Hindlimb muscle (tissue), 1 donor: Measurements from ENCODE around the gene IGSF8. TPM values are rescaled to one million over a fixed set of nuclear protein-coding genes. Genes with fewer than 3 reads are reported as not detected.
"Not testable (repeated sequence)": the region's sequence is repeated elsewhere in the genome, so short reads cannot be mapped to it uniquely, and the experiment has no call there.

ENCODE experiments used
- DNase-seq: peaks from one replicate; pipeline ENCODE4 v3.0.0-alpha.2; 2013
- polyA plus RNA-seq: library from polyadenylated mRNA; unstranded; fragments of 120-200 nt; gene quantifications from one replicate; pipeline ENCODE4 v1.2.1, GENCODE V29; 2013; ENCODE audit not compliant: insufficient read length

IGSF8 gene
- polyA plus RNA-seq, 1 donor = 21.6 TPM

DNA sequence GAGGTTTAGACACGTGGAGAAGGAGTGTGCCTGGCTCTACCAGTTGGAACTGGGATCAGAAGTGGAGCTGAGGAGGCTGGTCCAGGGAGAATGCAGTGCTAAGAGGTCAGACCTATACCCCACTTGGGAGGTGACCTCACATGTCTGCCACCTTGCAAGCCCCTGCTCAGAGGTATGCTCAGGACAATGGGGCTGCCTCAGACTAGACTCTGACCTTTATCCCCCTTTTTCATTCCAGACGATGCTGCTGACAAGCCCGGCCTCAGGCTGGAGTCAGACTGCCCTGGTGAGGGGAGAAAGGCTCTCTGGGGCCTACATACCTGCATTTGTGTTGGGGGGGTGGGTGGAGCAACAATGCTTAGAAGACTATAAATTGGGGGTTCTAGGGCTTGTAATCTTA is 33.7 kb downstream of the IGSF8 start:
- no peak for DNase-seq

DNA sequence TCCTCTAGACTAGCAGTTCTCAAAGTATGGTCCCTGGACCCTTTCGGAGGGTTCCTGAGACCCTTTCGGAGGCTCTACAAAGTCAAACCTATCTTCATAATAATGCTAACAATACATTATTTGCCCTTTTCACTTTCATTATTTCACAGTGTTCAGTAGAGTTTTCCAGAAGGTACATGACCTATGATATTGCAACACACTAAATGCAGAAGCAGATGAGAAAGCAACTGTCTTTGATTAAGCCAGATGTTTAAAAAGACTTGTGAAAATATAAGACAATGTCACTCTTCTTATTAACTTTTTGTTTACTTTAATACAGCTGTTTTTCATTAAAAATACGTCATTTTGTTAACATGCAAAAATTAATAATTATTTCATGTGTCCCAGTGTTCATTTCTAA is 34.3 kb downstream of the IGSF8 start:
- no peak for DNase-seq

DNA sequence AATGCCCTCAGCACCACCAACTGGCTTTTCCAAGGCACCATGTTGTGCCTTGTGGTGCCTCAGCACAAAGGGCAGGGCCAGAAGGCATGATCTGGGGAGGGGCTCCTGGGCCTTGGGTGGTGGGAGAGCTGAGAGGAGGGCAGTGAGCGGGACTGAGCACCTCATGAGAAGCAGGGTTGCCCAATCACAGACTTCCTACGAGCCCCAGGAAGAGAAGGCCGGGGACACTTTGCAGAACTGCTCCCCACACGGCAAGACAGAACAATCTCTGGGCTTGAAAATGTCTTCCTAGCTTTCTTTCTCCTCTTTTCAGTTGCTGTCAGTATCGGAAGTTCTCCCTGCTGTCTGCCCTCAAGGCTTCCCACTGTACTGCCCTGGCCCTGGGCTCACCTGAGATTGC is 35.2 kb downstream of the IGSF8 start:
- no peak for DNase-seq

DNA sequence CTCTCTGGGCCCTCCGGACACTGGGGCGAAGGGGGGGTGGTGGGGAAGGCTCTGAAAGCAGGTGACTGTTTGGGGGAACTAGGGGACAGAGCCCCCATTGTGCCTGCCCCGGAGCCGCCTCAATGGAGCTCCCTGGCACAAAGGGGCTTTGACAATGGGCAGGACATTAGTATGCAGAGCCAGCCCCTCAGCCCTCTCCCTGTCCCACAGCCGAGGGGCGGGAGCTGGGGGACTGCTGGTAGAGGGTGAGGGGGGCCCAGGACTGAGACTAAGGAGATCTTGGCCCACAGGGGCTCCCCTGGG is 36.2 kb downstream of the IGSF8 start:
- no peak for DNase-seq

DNA sequence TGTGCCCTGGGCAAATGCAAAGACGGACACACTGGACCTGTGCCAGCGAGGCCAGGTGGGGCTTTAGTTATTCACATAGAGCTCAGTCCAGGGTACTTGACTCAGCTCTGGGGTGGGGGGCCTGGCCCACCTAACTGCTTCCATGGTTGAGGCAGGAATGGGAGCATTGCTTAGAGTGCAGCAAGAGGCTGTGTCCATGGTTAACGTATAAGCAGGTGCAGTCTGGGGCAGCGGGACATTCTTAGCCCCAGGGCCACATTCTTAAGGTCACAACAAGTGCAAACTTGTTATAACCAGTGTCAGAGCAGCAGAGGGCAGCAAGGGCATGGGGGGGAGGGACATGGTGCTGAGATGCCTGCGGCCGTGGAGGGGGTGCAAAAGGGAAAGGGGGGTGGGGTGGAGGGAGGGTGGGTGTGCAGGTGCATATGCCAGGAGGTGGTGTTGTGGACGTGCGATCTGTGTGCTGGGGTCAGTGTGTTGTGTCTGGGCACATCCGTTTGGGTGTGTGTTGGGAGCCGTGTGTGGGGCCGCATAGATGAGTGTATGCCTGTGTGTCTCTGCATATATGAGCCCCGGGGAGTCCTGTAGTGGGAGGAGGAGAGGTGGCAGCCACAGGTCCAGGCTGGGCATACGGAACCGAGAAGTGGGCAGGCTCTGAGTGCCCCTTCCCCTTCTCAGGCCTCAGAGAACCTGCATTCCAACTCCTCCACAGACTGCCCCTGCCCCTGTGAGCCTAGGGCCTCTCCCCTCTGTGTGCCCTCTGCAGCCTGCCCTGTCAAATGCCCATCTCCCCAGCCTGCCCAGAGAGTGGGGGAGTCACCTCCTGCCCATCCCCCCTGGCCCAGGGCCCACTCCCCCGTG is 36.8 kb downstream of the IGSF8 start:
- no peak for DNase-seq

DNA sequence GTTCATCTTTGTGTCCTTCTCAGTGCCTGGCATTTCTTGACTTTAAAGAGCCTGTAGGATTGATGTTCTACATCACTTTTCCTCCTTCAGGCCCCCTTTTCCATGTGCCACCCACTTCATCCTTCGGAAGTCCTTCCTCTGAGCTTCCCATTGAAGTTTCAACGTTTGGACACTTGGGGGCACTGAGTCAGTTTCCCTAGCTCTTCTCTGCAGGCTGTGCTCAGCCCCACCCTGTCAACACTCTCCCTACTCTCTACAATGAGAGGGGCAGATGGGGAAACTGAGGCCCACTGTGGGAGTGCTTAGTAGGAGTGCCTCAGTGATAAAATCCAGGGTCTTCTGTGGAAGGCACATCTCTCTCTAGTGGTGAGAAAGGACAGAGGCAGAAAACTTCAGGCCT is 40.3 kb downstream of the IGSF8 start:
- no peak for DNase-seq

DNA sequence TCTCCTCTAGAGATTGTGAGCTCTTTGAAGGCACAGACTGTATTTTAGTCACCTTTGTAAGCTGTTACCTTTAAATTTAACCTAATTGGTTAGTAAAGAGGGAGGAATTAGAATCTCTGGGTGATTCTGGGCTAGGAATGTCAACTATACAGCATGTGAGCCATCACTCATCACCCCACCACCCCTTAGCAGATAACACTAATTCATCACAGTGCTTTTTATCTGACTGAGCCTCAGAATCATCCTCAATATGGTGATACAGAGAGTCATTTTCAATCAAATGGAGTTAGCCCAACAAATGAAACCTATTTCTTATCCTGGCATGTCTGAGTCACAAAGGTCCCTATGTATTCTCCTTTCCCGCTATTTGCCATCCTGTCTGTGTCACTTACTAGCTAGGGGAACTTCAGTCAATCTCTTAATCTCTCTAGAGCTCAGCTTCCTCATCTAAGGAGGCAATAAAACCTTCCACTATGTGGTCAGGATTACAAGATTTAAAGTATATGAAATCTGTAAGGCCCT is 41.7 kb downstream of the IGSF8 start:
- DNase-seq = no peak

DNA sequence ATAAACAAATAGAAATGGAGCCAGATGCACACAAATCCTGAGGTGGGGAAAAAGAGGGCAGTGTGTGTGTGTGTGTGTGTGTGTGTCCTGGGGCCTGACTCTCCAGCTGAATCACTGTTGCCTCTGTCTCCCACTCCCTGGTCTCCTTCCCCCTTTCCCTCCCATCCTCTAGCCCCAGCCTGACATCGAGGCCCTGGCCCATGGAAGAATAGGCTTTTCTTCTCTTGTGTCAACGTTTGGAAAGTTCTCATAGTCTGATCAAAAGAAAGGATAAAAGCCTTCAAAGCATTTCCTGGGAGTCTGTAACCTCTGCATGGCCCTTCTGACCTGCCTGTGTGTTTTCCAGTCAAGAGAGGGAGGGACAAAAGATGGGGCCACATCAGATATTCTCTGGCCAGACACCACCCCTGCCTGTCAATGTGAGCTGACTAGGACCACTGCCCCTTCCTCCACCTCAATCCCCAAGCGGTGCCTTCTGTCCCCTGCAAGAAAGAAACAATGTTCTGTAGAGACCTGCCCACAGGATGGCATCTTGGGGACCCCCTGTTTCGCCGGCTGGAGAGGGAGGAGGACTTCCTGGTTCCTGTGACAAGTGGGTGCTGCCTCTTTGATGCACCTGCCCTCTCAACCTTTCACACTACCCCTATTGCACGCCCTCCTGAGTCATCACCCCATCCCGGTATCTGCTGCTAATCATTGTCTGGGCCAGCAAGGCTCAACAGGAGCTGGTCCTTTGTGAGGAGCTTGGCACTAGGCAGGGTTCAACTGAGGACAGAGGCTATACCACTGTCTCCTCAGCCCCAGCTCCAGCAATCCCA is 44.7 kb downstream of the IGSF8 start:
- DNase-seq = no peak

DNA sequence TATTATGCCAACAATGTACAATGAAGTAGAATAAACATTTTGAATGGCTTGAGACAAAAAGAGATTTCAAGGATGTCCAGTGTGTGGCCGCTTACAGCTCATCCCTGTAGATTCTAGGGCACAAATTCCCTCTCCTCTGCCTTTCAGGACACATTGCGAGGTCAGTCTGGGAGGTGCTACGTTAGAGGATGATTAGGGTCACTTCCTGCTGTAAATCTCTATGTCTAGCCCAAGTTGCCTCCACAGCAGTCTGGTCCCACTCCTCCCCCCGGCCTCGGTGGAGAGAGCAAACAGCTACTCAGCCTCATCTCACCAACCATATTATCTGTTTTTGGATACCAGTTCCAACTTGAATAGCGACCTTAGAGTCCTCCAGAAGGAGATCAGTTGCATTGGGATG is 45.5 kb downstream of the IGSF8 start:
- no peak for DNase-seq

DNA sequence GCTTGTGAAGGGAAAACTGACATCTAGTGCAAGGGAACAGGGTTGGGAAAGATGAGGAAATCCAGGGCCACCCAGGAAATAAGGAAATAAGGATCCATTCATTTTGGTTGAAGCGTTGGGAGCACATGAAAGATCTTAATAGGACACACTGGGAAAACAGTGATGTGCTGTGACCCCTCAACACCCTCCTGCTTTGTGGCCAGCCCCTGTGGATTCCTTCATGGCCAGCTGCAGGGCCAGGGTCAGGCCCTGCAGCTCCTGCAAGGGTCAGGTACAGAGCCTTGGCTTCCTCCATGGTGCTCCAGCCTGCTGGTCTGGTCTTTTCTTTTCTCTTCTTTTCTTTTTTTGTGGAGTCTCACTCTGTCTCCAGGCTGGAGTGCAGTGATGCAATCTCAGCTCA is 47.8 kb downstream of the IGSF8 start:
- no peak for DNase-seq

DNA sequence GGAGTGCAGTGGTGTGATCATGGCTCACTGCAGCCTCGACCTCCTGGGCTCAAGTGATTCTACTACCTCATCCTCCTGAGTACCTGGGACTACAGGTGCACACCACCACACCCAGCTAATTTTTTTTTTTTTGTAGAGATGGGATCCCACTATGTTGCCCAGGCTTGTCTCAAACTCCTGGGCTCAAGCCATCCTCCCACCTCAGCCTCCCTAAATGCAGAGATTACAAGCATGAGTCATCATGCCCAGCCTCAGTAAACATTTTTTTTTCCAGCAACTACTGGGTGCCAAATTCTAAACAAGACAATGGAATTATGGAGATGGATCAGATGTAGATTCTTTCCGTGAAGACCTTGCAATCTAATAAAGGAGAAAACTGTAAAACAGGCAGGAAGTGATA is 48.2 kb downstream of the IGSF8 start:
- not testable (repeated sequence) for DNase-seq

DNA sequence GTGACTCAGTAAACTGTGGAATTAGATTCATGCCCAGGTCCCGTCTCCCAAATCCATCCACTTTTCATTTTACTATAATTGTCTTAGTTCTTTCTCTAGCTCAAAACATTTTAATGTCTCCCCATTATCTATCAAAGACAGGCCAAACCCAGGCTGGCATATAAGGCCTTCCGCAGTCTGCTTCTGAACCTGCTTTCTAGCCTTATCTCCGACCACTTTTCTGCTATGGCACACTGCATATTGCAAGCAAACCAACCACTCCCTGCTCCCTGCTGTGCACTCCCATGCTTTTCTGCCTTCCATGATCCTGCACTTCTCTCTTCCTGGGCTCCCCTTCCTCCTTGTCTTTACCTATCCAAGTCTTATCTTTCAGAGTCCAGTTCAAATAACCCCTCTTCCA is 49.3 kb downstream of the IGSF8 start:
- DNase-seq = no peak

DNA sequence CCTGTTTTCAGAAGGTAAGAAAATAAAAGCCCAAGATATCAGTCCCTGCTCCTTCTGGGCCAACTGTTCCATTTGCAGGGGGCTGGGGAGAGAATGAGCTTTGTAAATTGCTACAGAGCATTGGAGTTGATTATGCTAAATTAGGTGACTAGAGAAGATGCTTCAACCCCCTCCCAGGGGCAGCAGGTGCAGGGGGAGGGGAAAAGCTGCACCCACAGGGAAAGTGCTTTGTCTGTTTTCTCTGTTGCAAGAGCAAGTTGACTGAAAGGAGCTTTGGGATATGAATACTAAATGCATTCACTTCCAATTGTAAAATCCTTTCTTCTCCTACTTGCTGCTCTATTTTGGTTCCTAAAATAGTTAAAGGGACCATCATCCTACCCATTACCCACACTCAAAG is 50.1 kb downstream of the IGSF8 start:
- no peak for DNase-seq

DNA sequence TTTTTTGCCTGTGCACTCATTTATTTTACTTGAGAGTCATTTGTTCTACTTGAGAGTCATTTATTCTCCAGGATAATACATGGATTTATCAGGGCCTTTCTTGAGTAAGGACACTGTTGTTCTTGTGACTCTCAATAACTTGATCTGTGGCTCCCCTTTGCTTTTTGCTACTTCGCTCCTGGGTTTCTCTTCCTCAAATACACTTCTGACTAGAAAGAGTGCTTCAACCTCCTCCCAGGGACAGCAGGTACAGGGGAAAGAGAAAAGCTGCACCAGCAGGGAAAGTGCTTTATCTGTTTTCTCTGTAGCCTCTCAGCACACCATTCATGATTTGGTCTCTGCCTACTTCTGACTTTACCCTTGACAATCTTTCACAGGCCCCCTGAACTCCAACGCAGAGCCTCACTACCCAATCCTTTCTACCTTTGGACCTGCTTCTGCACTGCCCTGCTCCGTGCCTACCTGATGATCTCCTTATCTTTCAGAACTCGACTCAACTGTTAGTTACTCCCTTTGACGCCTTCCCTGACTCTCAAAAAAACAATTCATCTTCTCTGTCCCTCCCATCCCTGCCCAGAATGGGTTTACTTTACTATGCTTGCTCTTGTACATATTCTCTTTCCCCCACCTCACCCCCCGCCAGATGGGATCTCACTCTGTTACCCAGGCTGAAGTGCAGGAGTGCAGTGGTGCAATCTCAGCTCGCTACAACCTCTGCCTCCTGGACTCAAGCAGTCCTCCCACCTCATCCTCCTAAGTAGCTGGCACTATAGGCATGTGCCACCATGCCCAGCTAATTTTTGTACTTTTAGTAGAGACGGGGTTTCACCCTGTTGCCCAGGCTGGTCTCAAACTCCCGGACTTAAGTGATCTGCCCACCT is 51.1 kb downstream of the IGSF8 start:
- DNase-seq = no peak

DNA sequence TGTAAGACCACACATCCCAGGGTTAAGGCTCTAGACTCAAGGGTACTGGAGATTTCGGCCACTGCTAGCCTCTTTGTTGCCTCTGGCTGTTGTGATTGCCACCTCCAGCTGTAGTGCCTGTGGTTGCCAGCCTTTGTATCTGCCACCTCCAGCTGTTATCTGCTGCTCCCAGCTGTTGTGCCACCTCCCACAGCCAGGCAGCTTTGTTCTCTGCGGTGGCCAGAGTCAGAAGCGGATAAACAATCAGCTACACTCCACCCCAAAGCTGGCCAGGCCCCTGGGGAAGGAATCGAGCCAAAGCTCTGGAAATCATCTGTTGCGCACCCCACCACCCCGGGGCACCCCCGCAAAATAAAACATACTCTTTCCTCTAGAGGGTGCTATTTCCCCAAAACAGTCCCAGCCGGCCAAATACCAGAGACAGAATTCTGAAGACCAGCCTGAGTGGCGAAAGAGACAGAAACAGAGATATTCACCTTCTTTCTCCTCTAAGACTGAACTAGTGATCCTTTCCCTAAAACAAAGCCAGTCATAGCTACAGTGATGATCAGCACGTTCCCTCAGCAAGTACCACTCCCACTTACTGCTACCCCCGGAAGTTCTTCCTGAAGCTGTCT is 51.8 kb downstream of the IGSF8 start:
- DNase-seq = peak; percentile 32

DNA sequence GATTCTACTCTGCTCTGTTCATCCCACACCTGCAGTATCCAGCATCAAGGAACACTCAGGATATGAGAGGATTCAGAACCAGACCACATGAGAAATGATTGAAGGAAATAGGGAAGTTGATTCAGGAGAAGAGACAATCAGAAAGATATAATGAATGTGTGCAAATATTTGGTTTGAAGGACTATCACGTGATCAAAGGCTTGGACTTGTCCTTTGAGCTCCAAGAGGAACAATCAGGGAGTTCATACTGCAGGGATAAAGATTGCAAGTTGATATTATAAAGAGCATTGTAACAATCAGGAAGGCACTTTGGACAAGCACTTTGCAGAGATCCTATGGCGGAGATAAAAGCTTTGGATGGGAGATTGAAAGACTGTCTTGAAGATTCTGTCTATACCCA is 52.8 kb downstream of the IGSF8 start:
- no peak for DNase-seq

DNA sequence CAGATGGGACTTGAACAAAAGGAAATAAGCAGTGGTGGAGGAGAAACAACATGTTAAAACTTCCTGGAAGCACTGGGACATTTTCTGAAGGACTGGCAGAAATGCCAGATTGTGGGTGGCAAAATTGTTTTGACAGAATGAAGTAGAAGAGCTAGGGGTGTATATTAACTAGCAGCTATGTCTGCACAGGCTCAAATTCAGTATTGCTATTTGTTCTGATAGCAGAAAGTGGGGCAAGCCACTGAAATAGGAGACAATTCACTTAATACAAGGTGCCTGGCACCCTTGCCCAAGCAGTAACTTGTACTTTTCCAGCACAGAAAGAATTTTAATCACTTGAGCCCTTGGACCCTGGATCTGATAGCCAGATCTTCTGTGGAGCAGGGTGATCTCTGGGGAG is 54.9 kb downstream of the IGSF8 start:
- no peak for DNase-seq

Other genes with a start within 250 kb of the IGSF8 start
- gene VSIG8, start 236.0 kb downstream of the IGSF8 start, polyA plus RNA-seq = not detected
- 0.40 TPM for gene CFAP45, start 198.5 kb downstream of the IGSF8 start, polyA plus RNA-seq
- 155 TPM for gene TAGLN2, start 173.1 kb downstream of the IGSF8 start, polyA plus RNA-seq
- gene IGSF9, start 153.0 kb downstream of the IGSF8 start, polyA plus RNA-seq = 0.65 TPM
- not detected for gene SLAMF9, start 144.4 kb downstream of the IGSF8 start, polyA plus RNA-seq
- gene PIGM, start 66.6 kb downstream of the IGSF8 start, polyA plus RNA-seq = 5.0 TPM
- 0.46 TPM for gene KCNJ10, start 28.5 kb downstream of the IGSF8 start, polyA plus RNA-seq
- 0.09 TPM for gene KCNJ9, start 17.1 kb downstream of the IGSF8 start, polyA plus RNA-seq
- gene ATP1A2, start 17.1 kb upstream of the IGSF8 start, polyA plus RNA-seq = 87.0 TPM
- gene ATP1A4, start 53.0 kb upstream of the IGSF8 start, polyA plus RNA-seq = 4.0 TPM
- 912 TPM for gene CASQ1, start 92.0 kb upstream of the IGSF8 start, polyA plus RNA-seq
- gene PEA15, start 106.8 kb upstream of the IGSF8 start, polyA plus RNA-seq = 117 TPM
- 115 TPM for gene DCAF8, start 163.9 kb upstream of the IGSF8 start, polyA plus RNA-seq
- gene PEX19, start 186.5 kb upstream of the IGSF8 start, polyA plus RNA-seq = 45.3 TPM
- 122 TPM for gene COPA, start 244.6 kb upstream of the IGSF8 start, polyA plus RNA-seq
- 108 TPM for gene NCSTN, start 244.8 kb upstream of the IGSF8 start, polyA plus RNA-seq